ENCODE results near the gene ERCC1.

The ERCC1 gene

DNA sequence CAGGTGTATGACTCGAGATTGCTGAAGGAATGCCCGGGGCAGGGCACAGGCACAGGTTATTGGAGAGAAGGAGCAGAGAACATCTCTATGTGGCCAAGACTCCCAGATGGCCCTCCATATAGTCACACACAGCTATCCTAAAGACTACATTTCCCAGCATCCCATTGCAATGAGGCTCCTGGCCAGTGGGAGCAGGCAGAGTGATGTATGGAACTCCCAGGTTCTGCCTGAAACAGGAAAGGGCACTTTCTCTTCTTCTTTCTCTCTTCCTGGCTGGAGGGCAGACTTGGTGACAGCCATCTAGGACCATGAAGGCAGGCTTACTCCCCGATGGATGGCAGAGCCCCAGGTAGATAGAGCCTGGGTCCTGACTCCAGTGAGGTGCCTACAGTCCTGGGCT lies 32.4 kb downstream of the ERCC1 start:
- peaks cover 16% of the 10 kb centered on the region for H3K27me3 Mint-ChIP-seq
- no peaks in the 10 kb centered on the region for H3K4me1 Mint-ChIP-seq (ENCODE audit: low read depth)
- no peaks in the 10 kb centered on the region for H3K9me3 Mint-ChIP-seq
- H3K4me3 Mint-ChIP-seq: no peak overlapping the region
- no peaks in the 10 kb centered on the region for H3K36me3 Mint-ChIP-seq (ENCODE audit: low read depth)
- no peak overlapping the region for H3K27ac Mint-ChIP-seq

DNA sequence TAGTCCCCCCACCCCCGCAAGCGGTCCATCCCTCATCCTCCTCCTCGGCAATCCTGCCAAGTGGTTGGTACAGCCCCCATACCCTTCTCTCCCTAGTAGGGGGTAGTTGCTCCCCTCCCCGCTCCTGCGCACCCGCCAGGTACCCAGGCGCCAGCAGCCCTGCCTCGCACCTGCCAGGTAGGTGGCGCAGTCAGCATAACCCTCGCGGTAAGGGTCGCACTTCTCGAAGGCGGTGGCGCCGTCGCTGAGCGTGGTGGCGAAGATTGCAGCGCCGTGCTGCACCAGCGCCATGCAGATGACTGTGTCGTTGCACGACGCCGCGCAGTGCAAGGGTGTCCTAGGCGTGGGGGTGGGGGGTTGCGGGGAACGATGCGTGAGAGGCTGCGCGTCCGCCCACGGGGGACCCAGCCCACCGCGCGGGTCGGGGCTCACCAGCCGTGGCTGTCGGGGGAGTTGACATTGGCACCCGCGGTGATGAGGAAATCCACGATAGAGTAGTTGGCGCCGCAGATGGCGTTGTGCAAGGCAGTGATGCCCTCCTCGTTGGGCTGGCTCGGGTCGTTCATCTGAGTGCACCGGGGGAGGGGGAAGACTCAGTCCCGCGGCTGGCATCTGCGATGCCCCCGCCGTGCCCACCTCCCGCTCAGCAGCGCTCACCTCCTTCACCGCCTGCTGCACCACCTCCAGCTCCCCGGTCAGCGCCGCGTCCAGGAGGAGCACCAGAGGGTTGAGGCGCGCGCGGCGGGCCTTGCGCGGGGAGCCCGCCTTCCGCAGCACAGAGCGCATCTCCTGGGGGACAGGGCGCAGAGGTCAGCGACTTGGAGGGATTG lies 38.1 kb downstream of the ERCC1 start:
- no peak overlapping the region for H3K4me3 Mint-ChIP-seq
- no peaks in the 10 kb centered on the region for H3K36me3 Mint-ChIP-seq (ENCODE audit: low read depth)
- peaks cover 28% of the 10 kb centered on the region for H3K27me3 Mint-ChIP-seq
- H3K4me1 Mint-ChIP-seq (ENCODE audit: low read depth): no peaks in the 10 kb centered on the region
- no peak overlapping the region for H3K27ac Mint-ChIP-seq
- H3K9me3 Mint-ChIP-seq: no peaks in the 10 kb centered on the region

DNA sequence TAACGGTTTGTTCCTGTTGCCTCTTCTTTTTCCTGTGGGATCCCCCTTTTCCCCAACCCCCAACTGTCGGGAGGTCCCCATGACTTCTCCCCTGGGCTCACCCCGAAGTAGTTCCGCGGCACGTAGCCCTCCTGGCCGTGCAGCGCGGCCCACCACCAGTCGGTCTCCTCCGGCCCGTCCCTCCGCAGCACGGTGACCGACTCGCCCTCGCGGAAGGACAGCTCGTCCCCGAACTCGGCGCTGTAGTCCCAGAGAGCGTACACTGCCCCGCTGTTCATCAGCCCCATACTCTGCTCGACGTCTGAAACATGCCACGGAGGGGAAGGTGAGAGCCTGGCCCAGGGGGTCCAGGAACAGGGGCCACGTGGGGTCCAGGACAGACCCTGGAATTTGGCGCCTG lies 41.3 kb downstream of the ERCC1 start:
- H3K27ac Mint-ChIP-seq: no peak overlapping the region
- no peaks in the 10 kb centered on the region for H3K9me3 Mint-ChIP-seq
- no peaks in the 10 kb centered on the region for H3K4me1 Mint-ChIP-seq (ENCODE audit: low read depth)
- no peaks in the 10 kb centered on the region for H3K36me3 Mint-ChIP-seq (ENCODE audit: low read depth)
- H3K27me3 Mint-ChIP-seq: peaks cover 19% of the 10 kb centered on the region
- no peak overlapping the region for H3K4me3 Mint-ChIP-seq

DNA sequence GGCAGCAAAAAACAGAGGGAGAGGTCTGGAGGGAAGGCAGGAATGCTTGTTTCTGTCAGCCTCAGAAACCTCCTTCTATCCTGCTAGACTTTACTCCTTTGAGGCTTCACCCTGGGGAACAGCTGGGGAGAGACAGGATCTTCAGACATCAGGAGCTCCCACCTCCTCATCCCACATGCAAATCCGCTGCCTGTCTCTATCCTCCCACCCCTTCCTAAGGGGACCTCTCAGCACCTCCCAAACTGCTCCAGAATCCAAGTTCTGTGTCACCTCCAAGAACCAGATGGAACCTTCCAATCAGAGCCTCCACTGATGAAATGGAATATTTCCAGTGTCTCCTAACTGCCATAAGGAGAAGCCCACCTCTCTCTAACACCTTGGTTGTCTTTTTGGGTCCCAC lies 43.6 kb downstream of the ERCC1 start:
- Mint-ChIP-seq H3K36me3 (ENCODE audit: low read depth) (no peaks in the 10 kb centered on the region), H3K27ac (no peak overlapping the region), H3K9me3 (no peaks in the 10 kb centered on the region), H3K4me1 (ENCODE audit: low read depth) (no peaks in the 10 kb centered on the region), H3K4me3 (no peak overlapping the region), H3K27me3 (peaks cover 4% of the 10 kb centered on the region)

DNA sequence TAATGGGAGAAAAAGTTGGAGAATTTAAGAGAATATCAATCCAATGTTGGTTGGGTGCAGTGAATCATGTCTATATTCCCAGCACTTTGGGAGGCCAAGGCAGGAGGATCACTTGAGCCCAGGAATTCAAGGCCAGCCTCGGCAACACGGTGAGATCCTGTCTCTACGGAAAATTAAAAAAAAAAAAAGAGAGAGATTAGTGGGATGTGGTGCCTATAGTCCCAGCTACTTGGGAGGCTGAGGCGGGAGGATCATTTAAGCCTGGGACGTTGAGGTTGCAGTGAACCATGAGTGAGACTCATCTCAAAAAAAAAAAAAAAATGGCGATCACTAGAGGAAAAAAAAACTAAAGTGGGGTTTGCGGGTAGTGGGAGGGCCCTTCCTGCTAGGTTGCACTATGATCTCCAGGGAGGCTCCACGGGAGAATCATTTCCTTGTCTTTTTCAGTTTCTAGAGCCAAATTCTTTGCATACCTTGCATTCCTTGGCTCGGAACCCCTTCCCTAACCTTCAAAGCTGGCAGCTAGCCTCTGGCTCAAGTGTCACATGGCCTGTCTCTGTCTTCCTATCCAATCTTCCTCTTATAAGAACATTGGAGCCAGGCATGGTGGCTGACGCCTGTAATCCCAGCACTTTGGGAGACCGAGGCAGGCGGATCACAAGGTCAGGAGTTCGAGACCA lies 47.5 kb downstream of the ERCC1 start:
- H3K36me3 Mint-ChIP-seq (ENCODE audit: low read depth): no peaks in the 10 kb centered on the region

GRCh38 chr19:45370410-45371204 lies 53.1 kb downstream of the ERCC1 start, which contains the start of gene ERCC2:
Gene ERCC2, minus strand, starts transcription at chr19:45370573. Its CDS starts 33 bp downstream, at chr19:45370540.
- Mint-ChIP-seq H3K27ac (peak within 1 kb of the TSS; percentile 98), H3K9me3 (no peaks in the 10 kb centered on the region), H3K36me3 (ENCODE audit: low read depth) (no peaks in the 10 kb centered on the region), H3K4me1 (ENCODE audit: low read depth) (peaks cover 19% of the 10 kb centered on the region), H3K4me3 (peak within 1 kb of the TSS; percentile 91), H3K27me3 (no peaks in the 10 kb centered on the region)

More for the DNA sequence above, 47.5 kb downstream of the ERCC1 start:
- no peaks in the 10 kb centered on the region for H3K4me1 Mint-ChIP-seq (ENCODE audit: low read depth)
- no peaks in the 10 kb centered on the region for H3K9me3 Mint-ChIP-seq
- H3K27ac Mint-ChIP-seq: no peak overlapping the region
- no peaks in the 10 kb centered on the region for H3K27me3 Mint-ChIP-seq
- H3K4me3 Mint-ChIP-seq: no peak overlapping the region

- peaks cover 19% of the 10 kb centered on the region for H3K4me1 Mint-ChIP-seq (ENCODE audit: low read depth)
- H3K9me3 Mint-ChIP-seq: no peaks in the 10 kb centered on the region
- peak overlapping the region; percentile 73 for H3K4me3 Mint-ChIP-seq
- no peaks in the 10 kb centered on the region for H3K36me3 Mint-ChIP-seq (ENCODE audit: low read depth)
- no peaks in the 10 kb centered on the region for H3K27me3 Mint-ChIP-seq
- H3K27ac Mint-ChIP-seq: no peak overlapping the region
These were observed 54.9 kb downstream of the ERCC1 start for GRCh38 chr19:45368737-45369340.

DNA sequence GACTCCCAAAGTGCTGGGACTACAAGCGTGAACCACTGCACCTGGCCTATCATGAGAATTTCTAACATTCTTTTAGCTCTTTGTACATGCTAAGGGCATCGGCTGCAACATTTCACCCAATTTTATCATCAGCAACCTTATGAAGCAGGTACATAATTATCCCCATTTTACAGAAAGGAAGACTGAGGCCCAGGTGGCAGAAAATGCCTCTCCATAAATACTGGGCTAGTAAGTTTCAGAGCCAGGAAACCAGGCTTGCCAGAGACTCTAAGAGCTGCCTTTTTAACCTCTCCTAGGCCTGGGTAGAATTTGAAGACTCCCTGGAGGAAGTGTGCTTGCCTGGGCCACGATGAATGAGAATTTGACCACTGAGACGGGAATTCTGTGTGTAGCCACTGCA lies 55.6 kb downstream of the ERCC1 start:
- H3K9me3 Mint-ChIP-seq: no peaks in the 10 kb centered on the region
- no peak overlapping the region for H3K4me3 Mint-ChIP-seq
- no peak overlapping the region for H3K27ac Mint-ChIP-seq
- H3K27me3 Mint-ChIP-seq: no peaks in the 10 kb centered on the region
- H3K36me3 Mint-ChIP-seq (ENCODE audit: low read depth): no peaks in the 10 kb centered on the region
- H3K4me1 Mint-ChIP-seq (ENCODE audit: low read depth): peaks cover 19% of the 10 kb centered on the region

DNA sequence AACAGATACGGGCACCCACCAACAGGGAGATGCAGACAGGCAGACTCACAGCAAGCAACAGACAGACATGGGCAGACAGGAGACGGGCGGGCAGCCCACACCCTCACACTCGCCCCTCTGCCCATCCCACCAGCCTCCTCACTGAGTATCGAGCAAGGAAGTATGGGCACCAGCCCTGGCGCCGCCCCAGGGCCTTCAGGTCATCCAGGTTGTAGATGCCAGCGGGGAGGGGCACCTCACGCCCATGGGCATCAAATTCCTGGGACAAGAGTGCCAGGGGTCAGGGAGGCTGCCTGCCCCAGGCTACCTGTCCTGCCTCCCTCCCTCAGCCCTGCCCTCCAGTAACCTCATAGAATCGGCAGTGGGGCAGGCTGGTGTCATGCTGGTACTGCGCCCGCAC lies 59.0 kb downstream of the ERCC1 start:
- H3K36me3 Mint-ChIP-seq (ENCODE audit: low read depth): peaks cover 14% of the 10 kb centered on the region
- no peaks in the 10 kb centered on the region for H3K27me3 Mint-ChIP-seq
- H3K4me3 Mint-ChIP-seq: no peak overlapping the region
- H3K4me1 Mint-ChIP-seq (ENCODE audit: low read depth): peaks cover 9% of the 10 kb centered on the region
- H3K27ac Mint-ChIP-seq: no peak overlapping the region
- H3K9me3 Mint-ChIP-seq: no peaks in the 10 kb centered on the region

- peaks cover 6% of the 10 kb centered on the region for H3K4me1 Mint-ChIP-seq (ENCODE audit: low read depth)
These were observed 59.8 kb downstream of the ERCC1 start for GRCh38 chr19:45363861-45364459.

GRCh38 chr19:45362291-45362690 lies 61.4 kb downstream of the ERCC1 start:
- Mint-ChIP-seq H3K36me3 (ENCODE audit: low read depth) (peaks cover 36% of the 10 kb centered on the region), H3K27ac (no peak overlapping the region), H3K4me1 (ENCODE audit: low read depth) (no peaks in the 10 kb centered on the region), H3K27me3 (no peaks in the 10 kb centered on the region), H3K4me3 (no peak overlapping the region), H3K9me3 (no peaks in the 10 kb centered on the region)

More at GRCh38 chr19:45363861-45364459, 59.8 kb downstream of the ERCC1 start:
- Mint-ChIP-seq H3K4me3 (no peak overlapping the region), H3K27ac (no peak overlapping the region), H3K9me3 (no peaks in the 10 kb centered on the region), H3K36me3 (ENCODE audit: low read depth) (peaks cover 21% of the 10 kb centered on the region), H3K27me3 (no peaks in the 10 kb centered on the region)

GRCh38 chr19:45361608-45362007 lies 62.1 kb downstream of the ERCC1 start:
- no peak overlapping the region for H3K4me3 Mint-ChIP-seq
- no peaks in the 10 kb centered on the region for H3K27me3 Mint-ChIP-seq
- H3K9me3 Mint-ChIP-seq: no peaks in the 10 kb centered on the region
- no peak overlapping the region for H3K27ac Mint-ChIP-seq
- H3K4me1 Mint-ChIP-seq (ENCODE audit: low read depth): no peaks in the 10 kb centered on the region
- peaks cover 36% of the 10 kb centered on the region for H3K36me3 Mint-ChIP-seq (ENCODE audit: low read depth)

- no peak overlapping the region for H3K4me3 Mint-ChIP-seq
- H3K27me3 Mint-ChIP-seq: no peaks in the 10 kb centered on the region
- H3K4me1 Mint-ChIP-seq (ENCODE audit: low read depth): no peaks in the 10 kb centered on the region
- peaks cover 46% of the 10 kb centered on the region for H3K36me3 Mint-ChIP-seq (ENCODE audit: low read depth)
- H3K27ac Mint-ChIP-seq: no peak overlapping the region
- H3K9me3 Mint-ChIP-seq: no peaks in the 10 kb centered on the region
These were observed 65.4 kb downstream of the ERCC1 start for GRCh38 chr19:45358213-45358792.

DNA sequence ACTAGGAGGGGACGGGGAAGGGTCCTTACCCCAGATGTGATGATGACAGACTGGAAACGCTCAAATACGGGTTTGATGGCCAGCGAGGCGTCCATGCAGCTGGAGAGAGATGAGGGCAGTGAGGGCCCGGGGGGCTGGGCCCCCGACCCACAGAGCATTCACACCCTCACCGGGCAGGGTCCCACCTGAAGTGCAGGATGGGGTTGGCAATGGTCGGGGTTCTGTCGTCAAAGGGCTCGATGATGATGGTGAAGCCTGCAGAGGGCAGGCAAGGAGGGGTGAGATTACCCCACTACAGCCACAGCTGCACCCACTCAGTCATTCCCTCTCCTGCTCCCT lies 66.3 kb downstream of the ERCC1 start:
- no peaks in the 10 kb centered on the region for H3K4me1 Mint-ChIP-seq (ENCODE audit: low read depth)
- H3K4me3 Mint-ChIP-seq: no peak overlapping the region
- no peaks in the 10 kb centered on the region for H3K9me3 Mint-ChIP-seq
- no peaks in the 10 kb centered on the region for H3K27me3 Mint-ChIP-seq
- no peak overlapping the region for H3K27ac Mint-ChIP-seq
- H3K36me3 Mint-ChIP-seq (ENCODE audit: low read depth): peaks cover 46% of the 10 kb centered on the region

All from stimulated activated naive CD8-positive, alpha-beta T cell treated with anti-CD3 and anti-CD28 coated beads, Interleukin-15, Interleukin-2, amounts not matched to agents 100 ng/mL and 50 ng/mL, for 24 hours (primary cell).